ENCODE data around the gene USP24. TPM values are rescaled to one million over a fixed set of nuclear protein-coding genes. Genes with fewer than 3 reads are reported as not detected.

Gene USP24
- total and polyA plus RNA-seq, 7 experiments from 2014 or later = 4.7 to 91.4 (median 71.7) TPM

- Histone ChIP-seq H3K9me3 (ENCODE audit: control insufficient read depth in 2 of 3, low read length in 3 of 3) (no peaks in the 10 kb centered on the region), H3K4me1 (ENCODE audit: control insufficient read depth in 2 of 2, insufficient read depth in 2 of 2, low read length in 2 of 2) (peaks cover 0 to 16% of the 10 kb centered on the region in 2 donors), H3K27ac (ENCODE audit: low read depth, low read length) (no peak overlapping the region), H3K36me3 (ENCODE audit: control insufficient read depth in 2 of 3, insufficient read depth in 3 of 3, low read length in 3 of 3) (peaks cover 37 to 83% (median 41%) of the 10 kb centered on the region in 3 experiments), H3K27me3 (ENCODE audit: control insufficient read depth in 2 of 2, insufficient read depth in 2 of 2, low read length in 2 of 2) (no peaks in the 10 kb centered on the region), H3K4me3 (ENCODE audit: low read length) (no peak overlapping the region)
- ChIA-PET CTCF (interaction anchor here (0.6 to 1.5 kb wide), 2 partner anchors 11 to 150 kb away, joined by 3 to 6 read pairs; no protein-coding TSS in a partner anchor), POLR2A (interaction anchor here (0.6 kb wide), 1 partner anchor 20 kb away, joined by 3 read pairs; no protein-coding TSS in a partner anchor)
- peaks cover 0 to 22% (median 10%) of the 10 kb centered on the region in 7 donors for H3K4me1 Mint-ChIP-seq
- peak overlapping the region in 8 of 9 donors; percentile 25 to 71 (median 57) for H3K27ac Mint-ChIP-seq
- ATAC-seq (peak; percentile 41), DNase-seq (no peak)
- intact Hi-C loops (cut with micrococcal nuclease) = no loop called here
- H3K27me3 Mint-ChIP-seq = no peaks in the 10 kb centered on the region
- peaks cover 0 to 5% (median 0%) of the 10 kb centered on the region in 11 donors for H3K9me3 Mint-ChIP-seq
- H3K4me3 Mint-ChIP-seq = peak overlapping the region in 2 of 10 donors; percentile 3 to 21
- peaks cover 34 to 70% (median 45%) of the 10 kb centered on the region in 5 donors for H3K36me3 Mint-ChIP-seq
Measured at GRCh38 chr1:55128418-55128995, 86.7 kb downstream of the USP24 start.

- ChIA-PET CTCF (interaction anchor here (1.5 kb wide), 1 partner anchor 151 kb away, joined by 6 read pairs; no protein-coding TSS in a partner anchor), POLR2A (no interaction called here)
- peak overlapping the region in 3 of 10 donors; percentile 3 to 21 (median 8) for H3K4me3 Mint-ChIP-seq
- no peaks in the 10 kb centered on the region for H3K27me3 Mint-ChIP-seq
- Histone ChIP-seq H3K9me3 (ENCODE audit: control insufficient read depth in 2 of 3, low read length in 3 of 3) (no peaks in the 10 kb centered on the region), H3K4me1 (ENCODE audit: control insufficient read depth in 2 of 2, insufficient read depth in 2 of 2, low read length in 2 of 2) (peaks cover 0 to 16% of the 10 kb centered on the region in 2 donors), H3K27ac (ENCODE audit: low read depth, low read length) (no peak overlapping the region), H3K27me3 (ENCODE audit: control insufficient read depth in 2 of 2, insufficient read depth in 2 of 2, low read length in 2 of 2) (no peaks in the 10 kb centered on the region), H3K36me3 (ENCODE audit: control insufficient read depth in 2 of 3, insufficient read depth in 3 of 3, low read length in 3 of 3) (peaks cover 37 to 86% (median 46%) of the 10 kb centered on the region in 3 experiments), H3K4me3 (ENCODE audit: low read length) (no peak overlapping the region)
- H3K4me1 Mint-ChIP-seq = peaks cover 0 to 22% (median 10%) of the 10 kb centered on the region in 7 donors
- intact Hi-C loops (cut with micrococcal nuclease) = no loop called here
- H3K27ac Mint-ChIP-seq = peak overlapping the region in 8 of 9 donors; percentile 1 to 71 (median 56)
- H3K36me3 Mint-ChIP-seq = peaks cover 34 to 76% (median 50%) of the 10 kb centered on the region in 5 donors
- no peak for DNase-seq
- ATAC-seq = peak; percentile 77
- H3K9me3 Mint-ChIP-seq = peaks cover 0 to 5% (median 0%) of the 10 kb centered on the region in 11 donors
Measured at GRCh38 chr1:55127827-55128343, 87.3 kb downstream of the USP24 start.

- intact Hi-C loops (cut with micrococcal nuclease) = no loop called here
- Mint-ChIP-seq H3K27ac (peak overlapping the region in 4 of 9 donors; percentile 3 to 64 (median 17)), H3K36me3 (peaks cover 44 to 83% (median 71%) of the 10 kb centered on the region in 5 donors), H3K4me3 (no peak overlapping the region), H3K4me1 (peaks cover 0 to 18% (median 11%) of the 10 kb centered on the region in 7 donors), H3K9me3 (peaks cover 0 to 5% (median 0%) of the 10 kb centered on the region in 11 donors), H3K27me3 (no peaks in the 10 kb centered on the region)
- Histone ChIP-seq H3K27ac (ENCODE audit: low read depth, low read length) (no peak overlapping the region), H3K4me1 (ENCODE audit: control insufficient read depth in 2 of 2, insufficient read depth in 2 of 2, low read length in 2 of 2) (peaks cover 0 to 15% of the 10 kb centered on the region in 2 donors), H3K36me3 (ENCODE audit: control insufficient read depth in 2 of 3, insufficient read depth in 3 of 3, low read length in 3 of 3) (peaks cover 30 to 91% (median 38%) of the 10 kb centered on the region in 3 experiments), H3K4me3 (ENCODE audit: low read length) (no peak overlapping the region), H3K27me3 (ENCODE audit: control insufficient read depth in 2 of 2, insufficient read depth in 2 of 2, low read length in 2 of 2) (no peaks in the 10 kb centered on the region), H3K9me3 (ENCODE audit: control insufficient read depth in 2 of 3, low read length in 3 of 3) (no peaks in the 10 kb centered on the region)
- ATAC-seq (no peak), DNase-seq (no peak)
- CTCF ChIA-PET = no interaction called here
- POLR2A ChIA-PET = no interaction called here
Measured at GRCh38 chr1:55124470-55124869, 90.7 kb downstream of the USP24 start.

GRCh38 chr1:55120538-55120937 is 94.6 kb downstream of the USP24 start:
- H3K27ac Mint-ChIP-seq = peak overlapping the region in 1 of 9 donors; percentile 54
- H3K9me3 Mint-ChIP-seq = peaks cover 0 to 5% (median 0%) of the 10 kb centered on the region in 11 donors
- H3K27me3 ChIP-seq (ENCODE audit: control insufficient read depth in 2 of 2, insufficient read depth in 2 of 2, low read length in 2 of 2) = no peaks in the 10 kb centered on the region
- peaks cover 28 to 83% (median 80%) of the 10 kb centered on the region in 5 donors for H3K36me3 Mint-ChIP-seq
- no peak overlapping the region for H3K4me3 ChIP-seq (ENCODE audit: low read length)
- no peaks in the 10 kb centered on the region for H3K9me3 ChIP-seq (ENCODE audit: control insufficient read depth in 2 of 3, low read length in 3 of 3)
- no peak overlapping the region for H3K27ac ChIP-seq (ENCODE audit: low read depth, low read length)
- no peaks in the 10 kb centered on the region for H3K27me3 Mint-ChIP-seq
- H3K4me3 Mint-ChIP-seq = no peak overlapping the region
- no peak for ATAC-seq
- intact Hi-C loops (cut with micrococcal nuclease) = no loop called here
- H3K4me1 ChIP-seq (ENCODE audit: control insufficient read depth in 2 of 2, insufficient read depth in 2 of 2, low read length in 2 of 2) = no peaks in the 10 kb centered on the region
- H3K36me3 ChIP-seq (ENCODE audit: control insufficient read depth in 2 of 3, insufficient read depth in 3 of 3, low read length in 3 of 3) = peaks cover 20 to 82% (median 36%) of the 10 kb centered on the region in 3 experiments
- peaks cover 0 to 20% (median 4%) of the 10 kb centered on the region in 7 donors for H3K4me1 Mint-ChIP-seq
- no peak for DNase-seq
- CTCF ChIA-PET = interaction anchor here (1.1 kb wide), 1 partner anchor 19 kb away, joined by 3 read pairs; no protein-coding TSS in a partner anchor
- POLR2A ChIA-PET = interaction anchor here (0.8 kb wide), 1 partner anchor 92 kb away, joined by 3 read pairs; no protein-coding TSS in a partner anchor

GRCh38 chr1:55118651-55119329 is 96.4 kb downstream of the USP24 start:
- Histone ChIP-seq H3K27ac (ENCODE audit: low read depth, low read length) (no peak overlapping the region), H3K9me3 (ENCODE audit: control insufficient read depth in 2 of 3, low read length in 3 of 3) (no peaks in the 10 kb centered on the region), H3K27me3 (ENCODE audit: control insufficient read depth in 2 of 2, insufficient read depth in 2 of 2, low read length in 2 of 2) (no peaks in the 10 kb centered on the region), H3K4me3 (ENCODE audit: low read length) (no peak overlapping the region), H3K4me1 (ENCODE audit: control insufficient read depth in 2 of 2, insufficient read depth in 2 of 2, low read length in 2 of 2) (no peaks in the 10 kb centered on the region), H3K36me3 (ENCODE audit: control insufficient read depth in 2 of 3, insufficient read depth in 3 of 3, low read length in 3 of 3) (peaks cover 13 to 70% (median 29%) of the 10 kb centered on the region in 3 experiments)
- H3K9me3 Mint-ChIP-seq = peaks cover 0 to 18% (median 0%) of the 10 kb centered on the region in 11 donors
- intact Hi-C loops (cut with micrococcal nuclease) = no loop called here
- peaks cover 28 to 88% (median 82%) of the 10 kb centered on the region in 5 donors for H3K36me3 Mint-ChIP-seq
- no peaks in the 10 kb centered on the region for H3K27me3 Mint-ChIP-seq
- H3K4me3 Mint-ChIP-seq = no peak overlapping the region
- ChIA-PET POLR2A (interaction anchor here (1.0 kb wide), 1 partner anchor 41 kb away, joined by 3 read pairs; no protein-coding TSS in a partner anchor), CTCF (interaction anchor here (0.6 kb wide), 1 partner anchor 56 kb away, joined by 3 read pairs; no protein-coding TSS in a partner anchor)
- DNase-seq (no peak), ATAC-seq (no peak)
- H3K27ac Mint-ChIP-seq = peak overlapping the region in 5 of 9 donors; percentile 4 to 42 (median 20)
- peaks cover 0 to 21% (median 4%) of the 10 kb centered on the region in 7 donors for H3K4me1 Mint-ChIP-seq

GRCh38 chr1:55117941-55118340 is 97.2 kb downstream of the USP24 start:
- peaks cover 9 to 70% (median 23%) of the 10 kb centered on the region in 3 experiments for H3K36me3 ChIP-seq (ENCODE audit: control insufficient read depth in 2 of 3, insufficient read depth in 3 of 3, low read length in 3 of 3)
- H3K9me3 ChIP-seq (ENCODE audit: control insufficient read depth in 2 of 3, low read length in 3 of 3) = no peaks in the 10 kb centered on the region
- ATAC-seq (no peak), DNase-seq (no peak)
- POLR2A ChIA-PET = interaction anchor here (1.0 kb wide), 1 partner anchor 42 kb away, joined by 3 read pairs; no protein-coding TSS in a partner anchor
- Mint-ChIP-seq H3K9me3 (peaks cover 0 to 26% (median 0%) of the 10 kb centered on the region in 11 donors), H3K36me3 (peaks cover 36 to 88% (median 83%) of the 10 kb centered on the region in 5 donors), H3K27me3 (no peaks in the 10 kb centered on the region), H3K4me3 (no peak overlapping the region), H3K27ac (peak overlapping the region in 3 of 9 donors; percentile 3 to 42 (median 41)), H3K4me1 (peaks cover 0 to 21% (median 5%) of the 10 kb centered on the region in 7 donors)
- H3K4me1 ChIP-seq (ENCODE audit: control insufficient read depth in 2 of 2, insufficient read depth in 2 of 2, low read length in 2 of 2) = no peaks in the 10 kb centered on the region
- no peak overlapping the region for H3K4me3 ChIP-seq (ENCODE audit: low read length)
- intact Hi-C loops (cut with micrococcal nuclease) = no loop called here
- CTCF ChIA-PET = interaction anchor here (0.6 kb wide), 1 partner anchor 57 kb away, joined by 3 read pairs; no protein-coding TSS in a partner anchor
- H3K27ac ChIP-seq (ENCODE audit: low read depth, low read length) = no peak overlapping the region
- H3K27me3 ChIP-seq (ENCODE audit: control insufficient read depth in 2 of 2, insufficient read depth in 2 of 2, low read length in 2 of 2) = no peaks in the 10 kb centered on the region

Measured in naive thymus-derived CD4-positive, alpha-beta T cell (primary cell).